ENCODE results near the gene ELAVL3. TPM values are rescaled to one million over a fixed set of nuclear protein-coding genes. Genes with fewer than 3 reads are reported as not detected.

The ELAVL3 gene
- total RNA-seq, 1 experiment from 2014 or later = 1.2 TPM

DNA sequence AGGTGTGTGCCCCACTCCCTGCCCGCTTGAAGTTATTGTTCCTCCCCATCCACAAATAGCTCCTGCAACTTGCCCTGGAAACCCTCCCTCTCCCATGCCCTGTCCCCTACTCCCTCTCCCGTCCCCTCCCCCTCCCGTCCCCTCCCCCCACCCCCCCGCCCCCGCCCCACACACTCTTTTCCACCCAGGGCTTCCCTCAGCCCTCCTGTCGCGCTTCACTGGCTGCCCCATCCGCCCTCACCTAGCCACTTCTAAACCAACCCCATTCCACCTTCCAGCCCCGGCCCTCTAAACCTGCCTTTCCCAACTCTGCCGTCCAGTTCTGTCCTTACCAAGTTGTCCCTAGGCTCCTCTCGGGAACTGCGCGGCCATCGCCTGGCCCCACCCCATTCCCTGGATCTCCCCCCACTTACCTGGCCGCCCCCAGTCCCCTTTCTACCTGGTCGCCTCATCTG, 62.7 kb downstream of the ELAVL3 start:
- TF ChIP-seq, protein P1, sequence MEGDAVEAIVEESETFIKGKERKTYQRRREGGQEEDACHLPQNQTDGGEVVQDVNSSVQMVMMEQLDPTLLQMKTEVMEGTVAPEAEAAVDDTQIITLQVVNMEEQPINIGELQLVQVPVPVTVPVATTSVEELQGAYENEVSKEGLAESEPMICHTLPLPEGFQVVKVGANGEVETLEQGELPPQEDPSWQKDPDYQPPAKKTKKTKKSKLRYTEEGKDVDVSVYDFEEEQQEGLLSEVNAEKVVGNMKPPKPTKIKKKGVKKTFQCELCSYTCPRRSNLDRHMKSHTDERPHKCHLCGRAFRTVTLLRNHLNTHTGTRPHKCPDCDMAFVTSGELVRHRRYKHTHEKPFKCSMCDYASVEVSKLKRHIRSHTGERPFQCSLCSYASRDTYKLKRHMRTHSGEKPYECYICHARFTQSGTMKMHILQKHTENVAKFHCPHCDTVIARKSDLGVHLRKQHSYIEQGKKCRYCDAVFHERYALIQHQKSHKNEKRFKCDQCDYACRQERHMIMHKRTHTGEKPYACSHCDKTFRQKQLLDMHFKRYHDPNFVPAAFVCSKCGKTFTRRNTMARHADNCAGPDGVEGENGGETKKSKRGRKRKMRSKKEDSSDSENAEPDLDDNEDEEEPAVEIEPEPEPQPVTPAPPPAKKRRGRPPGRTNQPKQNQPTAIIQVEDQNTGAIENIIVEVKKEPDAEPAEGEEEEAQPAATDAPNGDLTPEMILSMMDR (conservative IDR thresholded peaks at IDR 0.05) = no peak
- Histone ChIP-seq H3K9me3 (ENCODE audit: control insufficient read depth, low read depth, low read length) (no peaks in the 10 kb centered on the region), H3K4ac (ENCODE audit: low read depth, low read length) (no peak overlapping the region), H4K5ac (ENCODE audit: insufficient read length, low read depth, low read length) (no peak overlapping the region), H4K8ac (replicated peaks; ENCODE audit: insufficient read length, low read depth, low read length) (no peak overlapping the region), H3K79me1 (ENCODE audit: insufficient read depth, low read depth, low read length, poor library complexity, severe bottlenecking) (no peaks in the 10 kb centered on the region), H3K23ac (ENCODE audit: insufficient read length, low read depth, low read length) (no peak overlapping the region), H2BK5ac (ENCODE audit: insufficient read length, low read length) (no peak overlapping the region), H2BK15ac (ENCODE audit: low read depth, low read length) (no peak overlapping the region), H3K23me2 (ENCODE audit: insufficient read length, low read depth, low read length, poor library complexity, severe bottlenecking) (peaks cover 32% of the 10 kb centered on the region), H2AK5ac (ENCODE audit: insufficient read length, low read length) (no peak overlapping the region), H3K14ac (ENCODE audit: insufficient read depth, low read length) (peak overlapping the region; percentile 90), H3T11ph (ENCODE audit: low read length) (no peak overlapping the region), H3K9ac (ENCODE audit: extremely low read depth, insufficient read length, low read length) (peak overlapping the region; percentile 68), H3K4me1 (ENCODE audit: insufficient read depth, low read length) (no peaks in the 10 kb centered on the region), H3K27ac (ENCODE audit: insufficient read length, low read depth, low read length) (no peak overlapping the region), H3K18ac (ENCODE audit: insufficient read length, low read depth, low read length) (peak overlapping the region; percentile 88), H2BK120ac (ENCODE audit: low read depth, low read length, poor library complexity, severe bottlenecking) (no peak overlapping the region), H4K91ac (ENCODE audit: insufficient read length, low read depth, low read length) (no peak overlapping the region), H2AFZ (ENCODE audit: low read length) (no peak overlapping the region), H4K20me1 (ENCODE audit: control insufficient read depth, insufficient read depth, insufficient read length) (no peaks in the 10 kb centered on the region), H2BK12ac (ENCODE audit: insufficient read length, low read depth, low read length) (no peak overlapping the region), H3K56ac (ENCODE audit: insufficient read length, low read depth, low read length) (no peak overlapping the region), H2BK20ac (ENCODE audit: low read depth, low read length, poor library complexity, severe bottlenecking) (no peak overlapping the region), H3K79me2 (ENCODE audit: insufficient read depth, low read length) (no peaks in the 10 kb centered on the region), H3K27me3 (ENCODE audit: insufficient read depth, low read length) (no peaks in the 10 kb centered on the region), H3K4me2 (ENCODE audit: insufficient read depth, insufficient read length, low read length) (peak overlapping the region; percentile 83)
- Mint-ChIP-seq H3K4me3 (peak overlapping the region; percentile 90 to 93), H3K27ac (peak overlapping the region; percentile 94 to 98 (median 98); a peak in 5 of 7 replicates), H3K27me3 (ENCODE audit: low read depth) (peaks cover 15% of the 10 kb centered on the region), H3K9me3 (no peaks in the 10 kb centered on the region; a peak in 1 of 5 replicates), H3K4me1 (peaks cover 18 to 27% of the 10 kb centered on the region in 2 experiments), H3K36me3 (ENCODE audit: insufficient read depth in 1 of 3, low read depth in 3 of 3) (peaks cover 0 to 15% (median 5%) of the 10 kb centered on the region in 3 experiments; a peak in 4 of 7 replicates)
- no peak for DNase-seq
- no CpG with 5 or more reads among the region's 16 CpGs for WGBS (ENCODE audit: extremely low coverage, insufficient read length, low lambda C conversion rate)
